K562 (cell line): ENCODE data around the gene PI4K2B. TPM values are rescaled to one million over a fixed set of nuclear protein-coding genes. Genes with fewer than 3 reads are reported as not detected.

Experiments
- ATAC-seq: fragments of 200-7000 bp; cut with Tn5 transposase; 3 replicates; pipeline ENCODE4 v1.9.1; 2020; ENCODE audit warnings: moderate library complexity
- BruUV-seq: library from RNA; stranded (reverse); fragments of 400-500 nt; replicated peaks from 2 replicates; lab custom pipeline; 2021; lab: Mats Ljungman, UMichigan
- CTCF ChIA-PET: fragments of 300-600 bp; formaldehyde crosslinking; extraction: SDS; loops from one replicate; lab custom pipeline; 2021; ENCODE audit warnings: low intra/inter-chr PET ratio; lab: Yijun Ruan, JAX
- POLR2A ChIA-PET: fragments of 300-600, 350-650 bp; sonication (Branson Sonifier 250); formaldehyde crosslinking; extraction: SDS; loops from one replicate; lab custom pipeline; 2021; ENCODE audit warnings: antibody characterized with exemption, inconsistent platforms; lab: Yijun Ruan, JAX
- DNase-seq, 4 experiments: peaks; one replicate each; pipeline versions ENCODE4 v3.0.0 to v3.0.0-alpha.2; 2011 to 2018; ENCODE audit warnings: low spot score in 3 of 4, mixed read lengths in 3 of 4; ENCODE audit errors: extremely low read depth in 1 of 4
- FAIRE-seq: peaks from 2 replicates; lab custom pipeline; 2011; peaks lifted over from hg19 to GRCh38; lab: Jason Lieb, UNC
- H2AFZ ChIP-seq: 2 replicates; pipeline ENCODE4 v1.6.0; 2011; ENCODE audit warnings: low read depth, low read length, control low read depth, inconsistent platforms
- H3K27ac ChIP-seq: fragments of 200-600 bp; 3 replicates; pipeline ENCODE4 v1.8.0; 2011; ENCODE audit warnings: low read depth, mild to moderate bottlenecking, control low read depth, inconsistent platforms, low read length, moderate library complexity, mixed read lengths; ENCODE audit errors: extremely low read depth
- H3K27me3 ChIP-seq, 2 experiments: fragments of 300-600 bp in 1 of 2; 2 replicates in 1 of 2; 3 replicates in 1 of 2; pipeline versions ENCODE4 v1.6.0 to v1.8.0; 2011; ENCODE audit warnings: inconsistent platforms in 2 of 2, low read length in 2 of 2, mild to moderate bottlenecking in 1 of 2, mixed read lengths in 1 of 2, moderate library complexity in 1 of 2; ENCODE audit not compliant: control insufficient read depth in 2 of 2, insufficient read depth in 2 of 2
- H3K36me3 ChIP-seq: fragments of 300-600 bp; 3 replicates; pipeline ENCODE4 v1.8.0; 2011; ENCODE audit warnings: mild to moderate bottlenecking, low read length, inconsistent platforms; ENCODE audit not compliant: control insufficient read depth, insufficient read depth
- H3K4me1 ChIP-seq, 2 experiments: fragments of 200-600 bp in 1 of 2; replicated peaks in 1 of 2; 2 replicates in 1 of 2; 3 replicates in 1 of 2; pipeline versions ENCODE4 v1.5.1 to v1.8.0; 2011; ENCODE audit warnings: inconsistent platforms in 2 of 2, low read length in 2 of 2, mild to moderate bottlenecking in 1 of 2, mixed read lengths in 1 of 2, moderate library complexity in 1 of 2; ENCODE audit not compliant: control insufficient read depth in 2 of 2, insufficient read depth in 2 of 2
- H3K4me2 ChIP-seq: 2 replicates; pipeline ENCODE4 v1.6.1; 2011; ENCODE audit warnings: low read length, control low read depth, inconsistent platforms, mixed read lengths; ENCODE audit not compliant: insufficient read depth
- H3K4me3 ChIP-seq: fragments of 200-600 bp; sonication (generic), shearing (Covaris generic); 2 replicates; pipeline ENCODE4 v1.5.1; 2016; ENCODE audit warnings: control low read depth, inconsistent platforms
- H3K79me2 ChIP-seq: fragments of 200-600 bp; 3 replicates; pipeline ENCODE4 v1.8.0; 2011; ENCODE audit warnings: low read length, inconsistent platforms; ENCODE audit not compliant: control insufficient read depth, insufficient read depth
- H3K9ac ChIP-seq, 2 experiments: 2 replicates each; pipeline versions ENCODE4 v1.6.0 to v1.6.1; 2011; ENCODE audit warnings: low read depth in 2 of 2, low read length in 2 of 2, control low read depth in 1 of 2, inconsistent platforms in 1 of 2, mild to moderate bottlenecking in 1 of 2, mixed read lengths in 1 of 2; ENCODE audit not compliant: insufficient read depth in 1 of 2
- H3K9me1 ChIP-seq: one replicate; pipeline ENCODE4 v1.6.0; 2011; ENCODE audit warnings: inconsistent platforms, mild to moderate bottlenecking, low read length, moderate library complexity; ENCODE audit not compliant: control insufficient read depth, insufficient read depth
- H3K9me3 ChIP-seq: replicated peaks from 2 replicates; pipeline ENCODE4 v1.5.1; 2011; ENCODE audit warnings: low read depth, low read length, inconsistent platforms; ENCODE audit not compliant: control insufficient read depth, insufficient read depth
- H4K20me1 ChIP-seq: replicated peaks from 2 replicates; pipeline ENCODE4 v1.6.1; 2011; ENCODE audit warnings: low read length, inconsistent platforms, mixed read lengths; ENCODE audit not compliant: control insufficient read depth, insufficient read depth
- KLF6 ChIP-seq: fragments of 250-450 bp; sonication (Bioruptor Pico); IDR thresholded peaks from 2 replicates; pipeline ENCODE4 v1.4.0; 2020; ENCODE audit warnings: mild to moderate bottlenecking, moderate library complexity, borderline replicate concordance
- MBD2 ChIP-seq: sonication (generic); IDR thresholded peaks from 2 replicates; pipeline ENCODE4 v1.6.1; 2016; ENCODE audit warnings: low read depth, borderline replicate concordance
- MYNN ChIP-seq, 2 experiments: sonication (generic); formaldehyde crosslinking in 1 of 2; IDR thresholded peaks; 2 replicates each; pipeline versions ENCODE4 v1.5.0 to v1.6.1; 2016 to 2020; ENCODE audit warnings: antibody characterized with exemption in 1 of 2, missing genetic modification reagents in 1 of 2
- VEZF1 ChIP-seq: fragments of 200-800 bp; sonication (Bioruptor generic); IDR thresholded peaks from 2 replicates; pipeline ENCODE4 v1.6.1; 2017; ENCODE audit warnings: missing genetic modification characterization, missing compliant biosample characterization
- WGBS: fragments of 100-300 bp; shearing (Covaris generic); methylation state at CpG from one replicate; pipeline ENCODE4 v1.1.6; 2016; ENCODE audit warnings: low coverage, mixed read lengths; ENCODE audit not compliant: insufficient coverage; ENCODE audit errors: missing lambda C conversion rate; 5-methylcytosine and 5-hydroxymethylcytosine counted together
- in situ Hi-C: fragments of 300-500 bp; cut with MboI; formaldehyde crosslinking; loops from 4 replicates; pipeline ENCODE4 v1.15.0; 2018; ENCODE audit warnings: inconsistent platforms, mixed read lengths
- intact Hi-C: fragments of 100-400 bp; cut with micrococcal nuclease; formaldehyde crosslinking; loops from 2 replicates; pipeline ENCODE4 v1.14.2; 2022
- polyA plus RNA-seq, 8 experiments: library from polyadenylated mRNA; depleted of rRNA in 4 of 8; stranded (reverse) in 5 of 8; unstranded in 3 of 8; fragments of >200 nt; fragmentation: Nextera tagmentation in 2 of 8; fragmentation: Illumina TruSeq in 1 of 8; extraction: Ambion mirVana in 2 of 8; extraction: Trizol in 1 of 8; gene quantifications; 2 replicates each; pipeline versions ENCODE4 v1.2.1 to v1.2.3, GENCODE V29; 2011 to 2014; ENCODE audit warnings: inconsistent platforms in 1 of 8, missing spikeins in 1 of 8
- total RNA-seq, 7 experiments: library from RNA; depleted of rRNA in 6 of 7; stranded (reverse); fragments of >200 nt in 6 of 7; fragmentation: Illumina TruSeq in 2 of 7; extraction: Trizol in 2 of 7; gene quantifications; 2 replicates each; pipeline versions ENCODE4 v1.2.1 to v1.2.3, GENCODE V29; 2011 to 2021; ENCODE audit warnings: low replicate concordance in 1 of 7

PI4K2B gene
- total and polyA plus RNA-seq, 9 of the 15 experiments (the other 6 are each of a cell fraction or from before 2014, with no cell fraction given), result 4.5 to 21.4 (median 16.5) TPM

- Histone ChIP-seq H3K27ac (peak overlapping the region; percentile 92), H2AFZ (peak overlapping the region; percentile 96; the same call in 1 of the 2 replicates), H3K9me3 (no peaks in the 10 kb centered on the region; the same call in 1 of the 2 replicates), H3K4me3 (peak overlapping the region; percentile 93), H3K4me1 (peaks cover 14% of the 10 kb centered on the region in 2 experiments), H3K36me3 (peaks cover 7% of the 10 kb centered on the region; the same call in 2 of the 3 replicates), H3K9me1 (no peaks in the 10 kb centered on the region), H3K4me2 (peak overlapping the region; percentile 96), H3K27me3 (no peaks in the 10 kb centered on the region)
- POLR2A ChIA-PET, result interaction anchor here (0.6 to 0.8 kb wide), 3 partner anchors 142 to 259 kb away, joined by 3 to 8 read pairs (median 3); partner anchors contain the start of gene ANAPC4
- 0% methylated on average over 6 of the region's 6 CpGs for WGBS
- no peak for ATAC-seq
- TF ChIP-seq MYNN (IDR thresholded peaks at IDR 0.05) (no peak), MYNN (CRISPR knock-in tag; IDR thresholded peaks at IDR 0.05) (no peak), MBD2 (no peak), VEZF1 (CRISPR knock-in tag) (no peak), KLF6 (CRISPR knock-in tag) (no peak)
- TF ChIP-seq, all 486 proteins: peak for 0
- CTCF ChIA-PET, result interaction anchor here (0.9 kb wide), 1 partner anchor 78 kb away, joined by 3 read pairs; the partner anchor contains the start of gene ZCCHC4
- DNase-seq, result no peak
- intact Hi-C loops (loop anchor here (2.0 kb wide), 1 partner anchor 77 kb away; the partner anchor contains the start of gene ZCCHC4), in situ Hi-C loops (no loop called here)
- Histone ChIP-seq H3K9ac (peak overlapping the region in 1 of 2 experiments; percentile 95; a peak in 2 of 4 replicates), H3K79me2 (peaks cover 51% of the 10 kb centered on the region), H4K20me1 (0 out of 2 replicates have a peak, but pooled peaks cover 3% of the 10 kb centered on the region)
- BruUV-seq, result TSS peak; percentile 58
- FAIRE-seq, result no peak
Observed at GRCh38 chr4:25235401-25235800, 1.6 kb downstream of the PI4K2B start.
